Natural killer cell (primary cell): ENCODE data around the gene FOXN3. TPM values are rescaled to one million over a fixed set of nuclear protein-coding genes. Genes with fewer than 3 reads are reported as not detected.

Experiments
- ATAC-seq, 3 donors: fragments of 150-1000 bp in 2 of 3; fragments of 200-7000 bp in 1 of 3; cut with Tn5 transposase; 1 replicate in 1 of 3; 2 replicates in 2 of 3; pipeline ENCODE4 v1.10.0; 2021; ENCODE audit warnings: mild to moderate bottlenecking in 2 of 3, moderate library complexity in 2 of 3
- DNase-seq, 2 donors: peaks; one replicate each; pipeline versions ENCODE4 v3.0.0 to v3.0.0-alpha.2; 2013 to 2021; ENCODE audit warnings: mixed read lengths in 1 of 2
- H3K27ac ChIP-seq: one replicate; pipeline ENCODE4 v1.5.1; 2013; ENCODE audit warnings: mild to moderate bottlenecking, low read length
- H3K27me3 ChIP-seq: one replicate; pipeline ENCODE4 v1.6.1; 2013; ENCODE audit warnings: low read length; ENCODE audit not compliant: control insufficient read depth, insufficient read depth
- H3K36me3 ChIP-seq: one replicate; pipeline ENCODE4 v1.6.1; 2013; ENCODE audit warnings: low read length; ENCODE audit not compliant: control insufficient read depth, insufficient read depth
- H3K4me1 ChIP-seq: one replicate; pipeline ENCODE4 v1.6.1; 2013; ENCODE audit warnings: low read length; ENCODE audit not compliant: control insufficient read depth, insufficient read depth
- H3K4me3 ChIP-seq: one replicate; pipeline ENCODE4 v1.5.1; 2013; ENCODE audit warnings: low read length
- H3K9me3 ChIP-seq: one replicate; pipeline ENCODE4 v1.6.1; 2013; ENCODE audit warnings: low read length; ENCODE audit not compliant: control insufficient read depth, insufficient read depth
- H3K27ac Mint-ChIP-seq, 2 donors: one replicate each; pipeline ENCODE4 v1.8.0; 2022; ENCODE audit warnings: mild to moderate bottlenecking in 2 of 2, mixed read lengths in 2 of 2, moderate library complexity in 1 of 2
- H3K27me3 Mint-ChIP-seq, 2 donors: one replicate each; pipeline ENCODE4 v1.8.0; 2022; ENCODE audit warnings: low read depth in 2 of 2, mixed read lengths in 2 of 2
- H3K36me3 Mint-ChIP-seq: one replicate; pipeline ENCODE4 v1.8.0; 2022; ENCODE audit warnings: mixed read lengths
- H3K4me1 Mint-ChIP-seq, 2 donors: one replicate each; pipeline ENCODE4 v1.8.0; 2022; ENCODE audit warnings: mixed read lengths in 2 of 2
- H3K4me3 Mint-ChIP-seq: one replicate; pipeline ENCODE4 v1.8.0; 2022; ENCODE audit warnings: mild to moderate bottlenecking, moderate library complexity, mixed read lengths
- H3K9me3 Mint-ChIP-seq, 2 donors: one replicate each; pipeline ENCODE4 v1.8.0; 2022; ENCODE audit warnings: mixed read lengths in 2 of 2
- CTCF ChIP-seq: fragments of 200-600 bp; IDR thresholded peaks from one replicate; pipeline ENCODE4 v1.8.0; 2022; ENCODE audit warnings: antibody characterized with exemption
- WGBS: methylation state at CpG from one replicate; pipeline ENCODE4 v1.1.7; 2013; ENCODE audit warnings: missing lambda C conversion rate; ENCODE audit not compliant: insufficient coverage; 5-methylcytosine and 5-hydroxymethylcytosine counted together
- intact Hi-C: fragments of 100-400 bp; cut with micrococcal nuclease; formaldehyde crosslinking; loops from one replicate; pipeline ENCODE4 v1.14.2; 2022
- total RNA-seq, 4 donors: library from RNA; stranded (reverse); fragments of 120-200 nt in 1 of 4; gene quantifications; one replicate each; pipeline versions ENCODE4 v1.2.3 to v1.2.4, GENCODE V29; 2013 to 2022

FOXN3 gene
- total RNA-seq, 3 donors from 2014 or later (not counting 1 experiment from before 2014, with no cell fraction given) = 209 to 216 (median 209) TPM

GRCh38 chr14:89197623-89198022, 219.4 kb downstream of the FOXN3 start:
- no peaks in the 10 kb centered on the region for H3K27me3 Mint-ChIP-seq
- Histone ChIP-seq H3K4me3 (no peak overlapping the region), H3K36me3 (no peaks in the 10 kb centered on the region), H3K9me3 (no peaks in the 10 kb centered on the region), H3K4me1 (peaks cover 23% of the 10 kb centered on the region), H3K27ac (no peak overlapping the region), H3K27me3 (no peaks in the 10 kb centered on the region)
- no peak overlapping the region for H3K4me3 Mint-ChIP-seq
- 92% methylated on average over 4 of the region's 4 CpGs for WGBS
- DNase-seq (no peak), ATAC-seq (no peak)
- TF ChIP-seq CTCF = no peak
- peak overlapping the region; percentile 1 to 27 for H3K27ac Mint-ChIP-seq
- intact Hi-C loops = no loop called here
- peaks cover 75% of the 10 kb centered on the region in 2 donors for H3K4me1 Mint-ChIP-seq
- no peaks in the 10 kb centered on the region for H3K36me3 Mint-ChIP-seq
- no peaks in the 10 kb centered on the region for H3K9me3 Mint-ChIP-seq

DNA sequence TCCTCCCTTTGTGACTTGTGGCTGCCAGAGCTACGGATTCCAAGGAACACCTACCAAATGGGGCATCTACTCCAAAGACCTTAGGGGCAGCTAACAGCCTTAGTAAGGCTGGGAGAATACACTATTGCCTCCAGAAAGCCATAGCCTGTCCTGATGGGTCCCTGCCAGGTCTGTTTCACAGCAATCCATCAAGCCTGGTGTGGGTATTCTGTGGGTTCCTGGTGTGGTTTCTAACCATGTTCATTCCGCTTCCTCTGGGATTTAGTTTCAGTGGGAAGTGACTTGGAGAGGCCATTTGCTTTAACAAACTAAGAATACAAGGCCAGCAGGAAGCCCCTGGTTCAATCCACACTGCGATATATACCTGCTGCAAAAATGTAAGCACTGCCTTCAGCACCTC, 220.5 kb downstream of the FOXN3 start:
- no peaks in the 10 kb centered on the region for H3K36me3 Mint-ChIP-seq
- Histone ChIP-seq H3K9me3 (no peaks in the 10 kb centered on the region), H3K36me3 (no peaks in the 10 kb centered on the region), H3K27me3 (no peaks in the 10 kb centered on the region), H3K27ac (no peak overlapping the region), H3K4me3 (no peak overlapping the region), H3K4me1 (peaks cover 13% of the 10 kb centered on the region)
- H3K4me1 Mint-ChIP-seq = peaks cover 64% of the 10 kb centered on the region in 2 donors
- ATAC-seq = no peak
- intact Hi-C loops = no loop called here
- H3K9me3 Mint-ChIP-seq = no peaks in the 10 kb centered on the region
- no peak for TF ChIP-seq CTCF
- H3K27me3 Mint-ChIP-seq = no peaks in the 10 kb centered on the region
- H3K27ac Mint-ChIP-seq = peak overlapping the region in 1 of 2 donors; percentile 39
- no peak overlapping the region for H3K4me3 Mint-ChIP-seq
- 95% methylated on average over 3 of the region's 3 CpGs for WGBS
- DNase-seq = no peak

- no peak for TF ChIP-seq CTCF
- H3K36me3 Mint-ChIP-seq = no peaks in the 10 kb centered on the region
- H3K27ac ChIP-seq = no peak overlapping the region
- H3K4me1 Mint-ChIP-seq = peaks cover 55 to 59% of the 10 kb centered on the region in 2 donors
- no peaks in the 10 kb centered on the region for H3K9me3 Mint-ChIP-seq
- H3K36me3 ChIP-seq = no peaks in the 10 kb centered on the region
- ATAC-seq (no peak), DNase-seq (no peak)
- no peaks in the 10 kb centered on the region for H3K9me3 ChIP-seq
- intact Hi-C loops = no loop called here
- no peaks in the 10 kb centered on the region for H3K27me3 ChIP-seq
- 75% methylated on average over 1 of the region's 1 CpG for WGBS
- no peak overlapping the region for H3K4me3 ChIP-seq
- no peak overlapping the region for H3K27ac Mint-ChIP-seq
- H3K27me3 Mint-ChIP-seq = no peaks in the 10 kb centered on the region
- H3K4me3 Mint-ChIP-seq = no peak overlapping the region
- H3K4me1 ChIP-seq = peaks cover 12% of the 10 kb centered on the region
These were observed 222.7 kb downstream of the FOXN3 start for GRCh38 chr14:89194376-89194775.

DNA sequence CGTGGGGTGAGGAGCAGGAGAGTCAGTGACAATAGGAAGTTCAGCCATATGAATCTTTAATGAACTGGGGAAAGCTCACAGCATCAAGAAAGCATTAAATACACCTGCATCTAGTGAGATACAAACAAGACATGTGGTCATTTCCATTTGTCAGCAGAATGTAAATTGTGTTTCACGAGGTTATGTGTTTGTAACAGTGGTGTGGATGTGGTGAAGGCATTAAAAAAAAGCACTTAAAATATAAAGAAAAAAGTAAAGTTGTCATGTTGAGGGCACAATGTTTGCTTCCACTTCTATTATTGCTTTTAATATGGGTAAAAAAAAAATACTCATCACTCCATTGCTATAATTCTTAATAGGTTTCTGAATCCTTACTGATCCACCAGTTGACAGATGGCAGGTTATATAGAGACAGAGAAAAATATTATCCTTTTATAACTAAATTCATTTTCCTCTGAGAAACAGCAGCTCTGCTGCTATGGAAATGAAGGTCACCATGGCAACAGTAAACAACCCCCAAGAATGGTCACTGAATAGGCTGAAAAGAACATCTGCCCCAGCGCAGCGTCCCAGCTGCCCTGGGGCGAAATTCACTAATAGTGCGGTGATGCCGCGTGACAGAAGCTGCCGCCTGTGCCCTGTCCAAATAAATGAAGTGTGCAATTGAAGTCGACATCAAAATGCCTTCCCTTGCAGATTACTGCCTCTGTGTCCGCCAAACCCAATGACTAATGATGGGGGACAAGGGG, 226.1 kb downstream of the FOXN3 start:
- Mint-ChIP-seq H3K9me3 (no peaks in the 10 kb centered on the region), H3K27ac (peak overlapping the region; percentile 68 to 70), H3K4me3 (no peak overlapping the region), H3K4me1 (peaks cover 45 to 54% of the 10 kb centered on the region in 2 donors), H3K27me3 (no peaks in the 10 kb centered on the region), H3K36me3 (no peaks in the 10 kb centered on the region)
- TF ChIP-seq CTCF = no peak
- no peaks in the 10 kb centered on the region for H3K9me3 ChIP-seq
- intact Hi-C loops = no loop called here
- H3K4me1 ChIP-seq = peaks cover 27% of the 10 kb centered on the region
- WGBS = 88% methylated on average over 11 of the region's 11 CpGs
- no peak overlapping the region for H3K27ac ChIP-seq
- H3K36me3 ChIP-seq = peaks cover 8% of the 10 kb centered on the region
- DNase-seq (no peak), ATAC-seq (peak; percentile 47 to 74 (median 65))
- no peaks in the 10 kb centered on the region for H3K27me3 ChIP-seq
- no peak overlapping the region for H3K4me3 ChIP-seq
